HG03135 (cell line): Measurements from ENCODE around the gene POU3F3.

Experiments used
- ATAC-seq: cut with Tn5 transposase; IDR thresholded peaks from one replicate; pipeline ENCODE4 v1.9.1; 2021; ENCODE audit warnings: mild to moderate bottlenecking, moderate library complexity; ENCODE audit not compliant: unreplicated experiment

The POU3F3 gene

GRCh38 chr2:104853534-104854497 lies at the start of gene POU3F3:
Gene POU3F3 (plus strand): TSS chr2:104854115. CDS start chr2:104855511, 1,396 bp downstream.
- ATAC-seq, result no peak

- ATAC-seq, result no peak
Observed at GRCh38 chr2:104804148-104804890, 49.6 kb upstream of the POU3F3 start.

GRCh38 chr2:104812286-104812685 lies 41.6 kb upstream of the POU3F3 start:
- no peak for ATAC-seq

GRCh38 chr2:104816143-104816542 lies 37.8 kb upstream of the POU3F3 start:
- no peak for ATAC-seq

GRCh38 chr2:104818264-104818663 lies 35.7 kb upstream of the POU3F3 start:
- ATAC-seq, result no peak

GRCh38 chr2:104820126-104820525 lies 33.8 kb upstream of the POU3F3 start:
- no peak for ATAC-seq

GRCh38 chr2:104825124-104825865 lies 28.6 kb upstream of the POU3F3 start:
- ATAC-seq, result no peak

- no peak for ATAC-seq
Observed at GRCh38 chr2:104826016-104826415, 27.9 kb upstream of the POU3F3 start.

GRCh38 chr2:104831742-104832141 lies 22.2 kb upstream of the POU3F3 start:
- ATAC-seq, result no peak

- no peak for ATAC-seq
Observed at GRCh38 chr2:104834431-104835153, 19.3 kb upstream of the POU3F3 start.

- ATAC-seq, result no peak
Observed at GRCh38 chr2:104836265-104836664, 17.6 kb upstream of the POU3F3 start.

- ATAC-seq, result no peak
Observed at GRCh38 chr2:104836841-104837240, 17.1 kb upstream of the POU3F3 start.

- no peak for ATAC-seq
Observed at GRCh38 chr2:104840156-104840555, 13.8 kb upstream of the POU3F3 start.

GRCh38 chr2:104840893-104841585 lies 12.9 kb upstream of the POU3F3 start:
- no peak for ATAC-seq

- ATAC-seq, result no peak
Observed at GRCh38 chr2:104841744-104842143, 12.2 kb upstream of the POU3F3 start.

- no peak for ATAC-seq
Observed at GRCh38 chr2:104844807-104845551, 8.9 kb upstream of the POU3F3 start.

- no peak for ATAC-seq
Observed at GRCh38 chr2:104845552-104845931, 8.4 kb upstream of the POU3F3 start.

- no peak for ATAC-seq
Observed at GRCh38 chr2:104845946-104846785, 7.7 kb upstream of the POU3F3 start.
